ENCODE results near the gene COLGALT1. TPM values are rescaled to one million over a fixed set of nuclear protein-coding genes. Genes with fewer than 3 reads are reported as not detected.

COLGALT1 gene
- total RNA-seq, 2 experiments from 2014 or later: 62.1 to 64.2 TPM

- intact Hi-C loops (cut with micrococcal nuclease): no loop called here
- POLR2A ChIA-PET: interaction anchor here (1.4 to 2.0 kb wide), 4 partner anchors 22 to 328 kb away, joined by 3 to 6 read pairs (median 4); partner anchors contain the start of gene CCDC124
- H3K36me3 Mint-ChIP-seq (ENCODE audit: low read depth): no peaks in the 10 kb centered on the region
- H3K9me3 Mint-ChIP-seq: no peaks in the 10 kb centered on the region
- no peak for ATAC-seq
- H3K27ac Mint-ChIP-seq: no peak overlapping the region
- H3K27me3 Mint-ChIP-seq: peaks cover 27% of the 10 kb centered on the region
- no peak for DNase-seq
- H3K4me3 Mint-ChIP-seq: no peak overlapping the region
- no peak for TF ChIP-seq CTCF (IDR thresholded peaks at IDR 0.05)
- CTCF ChIA-PET: interaction anchor here (1.0 to 3.7 kb wide), 3 partner anchors 29 to 109 kb away, joined by 3 to 15 read pairs (median 4); no protein-coding TSS in a partner anchor
- H3K4me1 Mint-ChIP-seq (ENCODE audit: low read depth): peaks cover 7% of the 10 kb centered on the region
These were observed 49.0 kb downstream of the COLGALT1 start for GRCh38 chr19:17604372-17605025.

DNA sequence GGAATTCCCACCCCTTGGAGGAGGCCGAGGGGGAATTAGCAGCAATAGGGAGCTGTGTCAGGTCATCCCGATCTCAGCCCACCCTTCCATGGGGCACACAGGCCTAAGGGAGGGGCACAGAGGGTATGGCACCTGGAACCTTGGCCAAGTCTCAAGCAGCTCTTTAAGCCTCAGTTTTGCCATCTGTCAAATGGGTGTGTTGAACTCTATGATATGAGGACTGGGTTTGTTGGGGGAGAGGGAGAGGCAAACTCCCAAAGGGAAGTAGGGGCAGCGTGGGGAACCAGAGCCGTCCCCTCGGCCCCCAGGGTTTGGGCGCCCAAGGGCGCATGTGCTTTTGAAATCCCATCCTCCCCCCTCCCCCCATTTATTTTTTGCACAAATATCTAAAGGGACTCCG is 49.7 kb downstream of the COLGALT1 start:
- DNase-seq (no peak), ATAC-seq (no peak)
- ChIA-PET POLR2A (interaction anchor here (0.9 to 2.0 kb wide), 4 partner anchors 11 to 186 kb away, joined by 3 to 6 read pairs (median 4); no protein-coding TSS in a partner anchor), CTCF (interaction anchor here (1.0 to 3.7 kb wide), 6 partner anchors 13 to 161 kb away, joined by 3 to 15 read pairs (median 6); no protein-coding TSS in a partner anchor)
- no peak for TF ChIP-seq CTCF (IDR thresholded peaks at IDR 0.05)
- H3K4me1 Mint-ChIP-seq (ENCODE audit: low read depth): peaks cover 7% of the 10 kb centered on the region
- intact Hi-C loops (cut with micrococcal nuclease): no loop called here
- H3K9me3 Mint-ChIP-seq: no peaks in the 10 kb centered on the region
- H3K27ac Mint-ChIP-seq: no peak overlapping the region
- H3K4me3 Mint-ChIP-seq: no peak overlapping the region
- peaks cover 27% of the 10 kb centered on the region for H3K27me3 Mint-ChIP-seq
- H3K36me3 Mint-ChIP-seq (ENCODE audit: low read depth): no peaks in the 10 kb centered on the region

DNA sequence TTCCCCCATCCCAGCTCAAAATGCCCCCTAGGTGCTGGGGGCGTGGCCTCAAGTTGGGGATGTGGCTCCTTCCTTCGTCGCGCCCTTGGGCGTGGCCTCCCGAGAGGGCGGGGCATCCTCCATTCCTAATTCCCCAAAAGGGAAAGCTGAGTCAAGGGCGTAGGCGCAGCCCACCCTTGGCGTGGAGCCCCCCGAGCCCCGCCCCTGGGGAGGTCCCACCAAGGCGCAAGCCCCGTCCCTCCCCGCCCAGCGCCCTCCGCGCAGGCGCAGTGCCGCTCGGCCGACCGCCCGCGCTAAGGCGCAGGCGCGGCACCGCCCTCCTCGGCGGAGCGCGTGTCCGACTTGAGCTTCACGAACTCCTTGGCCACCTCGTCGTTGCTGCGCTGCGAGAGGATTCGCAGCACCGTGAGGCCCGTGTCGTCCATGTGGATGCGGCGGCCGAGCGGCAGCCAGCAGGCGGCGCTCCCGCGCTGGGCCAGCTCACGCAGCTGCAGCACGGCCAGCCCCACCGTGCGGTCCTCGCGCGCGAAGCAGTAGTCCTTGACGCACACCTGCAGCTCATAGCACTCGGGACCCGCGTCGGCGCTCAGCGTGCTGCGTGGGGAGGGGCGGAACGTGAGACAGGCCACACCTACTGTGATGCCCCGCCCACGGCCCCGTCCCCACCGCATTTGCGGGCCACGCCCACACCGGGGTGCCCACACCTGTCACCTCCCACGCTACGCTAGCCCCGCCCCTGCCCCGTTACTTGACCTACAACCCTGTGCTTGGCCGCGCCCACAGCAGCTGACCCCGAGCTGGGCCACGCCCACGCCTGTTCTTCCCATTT is 50.5 kb downstream of the COLGALT1 start:
- Mint-ChIP-seq H3K4me3 (peak overlapping the region; percentile 72), H3K4me1 (ENCODE audit: low read depth) (peaks cover 7% of the 10 kb centered on the region), H3K27me3 (peaks cover 27% of the 10 kb centered on the region), H3K36me3 (ENCODE audit: low read depth) (no peaks in the 10 kb centered on the region), H3K27ac (no peak overlapping the region), H3K9me3 (no peaks in the 10 kb centered on the region)
- CTCF ChIA-PET: interaction anchor here (0.7 to 3.7 kb wide), 18 partner anchors 9 to 253 kb away, joined by 3 to 15 read pairs (median 4); partner anchors contain the start of gene RPL18A
- peak; percentile 89 for ATAC-seq
- POLR2A ChIA-PET: interaction anchor here (0.8 to 2.0 kb wide), 8 partner anchors 11 to 259 kb away, joined by 3 to 6 read pairs (median 3); partner anchors contain the start of genes FCHO1 and JAK3
- intact Hi-C loops (cut with micrococcal nuclease): no loop called here
- DNase-seq: peak; percentile 89
- peak; percentile 75 for TF ChIP-seq CTCF (IDR thresholded peaks at IDR 0.05)

GRCh38 chr19:17606590-17607185 is 51.2 kb downstream of the COLGALT1 start:
- peak overlapping the region; percentile 72 for H3K4me3 Mint-ChIP-seq
- no peak overlapping the region for H3K27ac Mint-ChIP-seq
- H3K9me3 Mint-ChIP-seq: no peaks in the 10 kb centered on the region
- ATAC-seq (peak; percentile 18), DNase-seq (no peak)
- H3K27me3 Mint-ChIP-seq: peaks cover 21% of the 10 kb centered on the region
- intact Hi-C loops (cut with micrococcal nuclease): no loop called here
- no peaks in the 10 kb centered on the region for H3K36me3 Mint-ChIP-seq (ENCODE audit: low read depth)
- POLR2A ChIA-PET: interaction anchor here (0.8 to 2.0 kb wide), 6 partner anchors 10 to 258 kb away, joined by 3 to 6 read pairs (median 3); partner anchors contain the start of genes FCHO1 and JAK3
- peak; percentile 5 for TF ChIP-seq CTCF (IDR thresholded peaks at IDR 0.05)
- peaks cover 7% of the 10 kb centered on the region for H3K4me1 Mint-ChIP-seq (ENCODE audit: low read depth)
- CTCF ChIA-PET: interaction anchor here (0.9 to 3.7 kb wide), 18 partner anchors 8 to 325 kb away, joined by 3 to 15 read pairs (median 4); partner anchors contain the start of gene CCDC124

Measured in activated CD8-positive, alpha-beta T cell treated with anti-CD3 and anti-CD28 coated beads for 36 hours (primary cell).